ENCODE measurements around the gene PTPRD.
"Not testable (repeated sequence)": the region's sequence is repeated elsewhere in the genome, so short reads cannot be mapped to it uniquely, and the experiment has no call there.

Gene PTPRD

GRCh38 chr9:9310743-9311142, 1302.1 kb downstream of the PTPRD start:
- DNase-seq (ENCODE audit: low spot score) = not testable (repeated sequence)

- no peak for DNase-seq (ENCODE audit: low spot score)
Measured at GRCh38 chr9:9305600-9305999, 1307.2 kb downstream of the PTPRD start.

GRCh38 chr9:9299134-9299533, 1313.7 kb downstream of the PTPRD start:
- DNase-seq (ENCODE audit: low spot score) = peak; percentile 41

GRCh38 chr9:9286001-9286400, 1326.8 kb downstream of the PTPRD start:
- DNase-seq (ENCODE audit: low spot score) = no peak

GRCh38 chr9:9284201-9284600, 1328.6 kb downstream of the PTPRD start:
- no peak for DNase-seq (ENCODE audit: low spot score)

- no peak for DNase-seq (ENCODE audit: low spot score)
Measured at GRCh38 chr9:9283159-9283986, 1329.4 kb downstream of the PTPRD start.

- no peak for DNase-seq (ENCODE audit: low spot score)
Measured at GRCh38 chr9:9275601-9276000, 1337.2 kb downstream of the PTPRD start.

GRCh38 chr9:9257999-9258498, 1354.8 kb downstream of the PTPRD start:
- DNase-seq (ENCODE audit: low spot score) = no peak

- DNase-seq (ENCODE audit: low spot score) = no peak
Measured at GRCh38 chr9:9246726-9247125, 1366.1 kb downstream of the PTPRD start.

GRCh38 chr9:9231946-9232345, 1380.9 kb downstream of the PTPRD start:
- no peak for DNase-seq (ENCODE audit: low spot score)

- no peak for DNase-seq (ENCODE audit: low spot score)
Measured at GRCh38 chr9:9229269-9229668, 1383.5 kb downstream of the PTPRD start.

GRCh38 chr9:9223175-9223574, 1389.6 kb downstream of the PTPRD start:
- peak; percentile 56 for DNase-seq (ENCODE audit: low spot score)

GRCh38 chr9:9222730-9223129, 1390.1 kb downstream of the PTPRD start:
- no peak for DNase-seq (ENCODE audit: low spot score)

GRCh38 chr9:9216934-9217333, 1395.9 kb downstream of the PTPRD start:
- no peak for DNase-seq (ENCODE audit: low spot score)

- no peak for DNase-seq (ENCODE audit: low spot score)
Measured at GRCh38 chr9:9215050-9215449, 1397.8 kb downstream of the PTPRD start.

GRCh38 chr9:9214066-9214465, 1398.7 kb downstream of the PTPRD start:
- no peak for DNase-seq (ENCODE audit: low spot score)

- DNase-seq (ENCODE audit: low spot score) = no peak
Measured at GRCh38 chr9:9212963-9213362, 1399.8 kb downstream of the PTPRD start.

- DNase-seq (ENCODE audit: low spot score) = no peak
Measured at GRCh38 chr9:9202276-9202675, 1410.5 kb downstream of the PTPRD start.

GRCh38 chr9:9186086-9186485, 1426.7 kb downstream of the PTPRD start:
- DNase-seq (ENCODE audit: low spot score) = no peak

GRCh38 chr9:9182431-9182830, 1430.4 kb downstream of the PTPRD start:
- no peak for DNase-seq (ENCODE audit: low spot score)

- no peak for DNase-seq (ENCODE audit: low spot score)
Measured at GRCh38 chr9:9177081-9177480, 1435.7 kb downstream of the PTPRD start.

- DNase-seq (ENCODE audit: low spot score) = no peak
Measured at GRCh38 chr9:9174358-9174757, 1438.4 kb downstream of the PTPRD start.

GRCh38 chr9:9173264-9173663, 1439.5 kb downstream of the PTPRD start:
- DNase-seq (ENCODE audit: low spot score) = no peak
